Natural killer cell (primary cell): Measurements from ENCODE around the gene APOA1. TPM values are rescaled to one million over a fixed set of nuclear protein-coding genes. Genes with fewer than 3 reads are reported as not detected.

Experiments
- ATAC-seq, 3 donors: fragments of 150-1000 bp in 2 of 3; fragments of 200-7000 bp in 1 of 3; cut with Tn5 transposase; 1 replicate in 1 of 3; 2 replicates in 2 of 3; pipeline ENCODE4 v1.10.0; 2021; ENCODE audit warnings: mild to moderate bottlenecking in 2 of 3, moderate library complexity in 2 of 3
- DNase-seq, 2 donors: peaks; one replicate each; pipeline versions ENCODE4 v3.0.0 to v3.0.0-alpha.2; 2013 to 2021; ENCODE audit warnings: mixed read lengths in 1 of 2
- H3K27ac ChIP-seq: one replicate; pipeline ENCODE4 v1.5.1; 2013; ENCODE audit warnings: mild to moderate bottlenecking, low read length
- H3K27me3 ChIP-seq: one replicate; pipeline ENCODE4 v1.6.1; 2013; ENCODE audit warnings: low read length; ENCODE audit not compliant: control insufficient read depth, insufficient read depth
- H3K36me3 ChIP-seq: one replicate; pipeline ENCODE4 v1.6.1; 2013; ENCODE audit warnings: low read length; ENCODE audit not compliant: control insufficient read depth, insufficient read depth
- H3K4me1 ChIP-seq: one replicate; pipeline ENCODE4 v1.6.1; 2013; ENCODE audit warnings: low read length; ENCODE audit not compliant: control insufficient read depth, insufficient read depth
- H3K4me3 ChIP-seq: one replicate; pipeline ENCODE4 v1.5.1; 2013; ENCODE audit warnings: low read length
- H3K9me3 ChIP-seq: one replicate; pipeline ENCODE4 v1.6.1; 2013; ENCODE audit warnings: low read length; ENCODE audit not compliant: control insufficient read depth, insufficient read depth
- H3K27ac Mint-ChIP-seq, 2 donors: one replicate each; pipeline ENCODE4 v1.8.0; 2022; ENCODE audit warnings: mild to moderate bottlenecking in 2 of 2, mixed read lengths in 2 of 2, moderate library complexity in 1 of 2
- H3K27me3 Mint-ChIP-seq, 2 donors: one replicate each; pipeline ENCODE4 v1.8.0; 2022; ENCODE audit warnings: low read depth in 2 of 2, mixed read lengths in 2 of 2
- H3K36me3 Mint-ChIP-seq: one replicate; pipeline ENCODE4 v1.8.0; 2022; ENCODE audit warnings: mixed read lengths
- H3K4me1 Mint-ChIP-seq, 2 donors: one replicate each; pipeline ENCODE4 v1.8.0; 2022; ENCODE audit warnings: mixed read lengths in 2 of 2
- H3K4me3 Mint-ChIP-seq: one replicate; pipeline ENCODE4 v1.8.0; 2022; ENCODE audit warnings: mild to moderate bottlenecking, moderate library complexity, mixed read lengths
- H3K9me3 Mint-ChIP-seq, 2 donors: one replicate each; pipeline ENCODE4 v1.8.0; 2022; ENCODE audit warnings: mixed read lengths in 2 of 2
- WGBS: methylation state at CpG from one replicate; pipeline ENCODE4 v1.1.7; 2013; ENCODE audit warnings: missing lambda C conversion rate; ENCODE audit not compliant: insufficient coverage; 5-methylcytosine and 5-hydroxymethylcytosine counted together
- intact Hi-C: fragments of 100-400 bp; cut with micrococcal nuclease; formaldehyde crosslinking; loops from one replicate; pipeline ENCODE4 v1.14.2; 2022
- total RNA-seq, 4 donors: library from RNA; stranded (reverse); fragments of 120-200 nt in 1 of 4; gene quantifications; one replicate each; pipeline versions ENCODE4 v1.2.3 to v1.2.4, GENCODE V29; 2013 to 2022
- TF ChIP-seq, protein P1 (sequence below): fragments of 200-600 bp; IDR thresholded peaks from one replicate; pipeline ENCODE4 v1.8.0; 2022; ENCODE audit warnings: antibody characterized with exemption

The APOA1 gene
- total RNA-seq, 3 donors from 2014 or later (not counting 1 experiment from before 2014, with no cell fraction given) = 0.54 to 0.87 TPM; not detected in 1

- H3K27ac ChIP-seq = no peak overlapping the region
- H3K27me3 ChIP-seq = no peaks in the 10 kb centered on the region
- H3K9me3 ChIP-seq = no peaks in the 10 kb centered on the region
- DNase-seq = no peak
- intact Hi-C loops = no loop called here
- Mint-ChIP-seq H3K4me3 (no peak overlapping the region), H3K36me3 (no peaks in the 10 kb centered on the region), H3K27ac (no peak overlapping the region), H3K4me1 (no peaks in the 10 kb centered on the region), H3K9me3 (no peaks in the 10 kb centered on the region), H3K27me3 (peaks cover 0 to 3% of the 10 kb centered on the region in 2 donors)
- 75% methylated on average over 11 of the region's 16 CpGs for WGBS
- TF ChIP-seq, protein P1, sequence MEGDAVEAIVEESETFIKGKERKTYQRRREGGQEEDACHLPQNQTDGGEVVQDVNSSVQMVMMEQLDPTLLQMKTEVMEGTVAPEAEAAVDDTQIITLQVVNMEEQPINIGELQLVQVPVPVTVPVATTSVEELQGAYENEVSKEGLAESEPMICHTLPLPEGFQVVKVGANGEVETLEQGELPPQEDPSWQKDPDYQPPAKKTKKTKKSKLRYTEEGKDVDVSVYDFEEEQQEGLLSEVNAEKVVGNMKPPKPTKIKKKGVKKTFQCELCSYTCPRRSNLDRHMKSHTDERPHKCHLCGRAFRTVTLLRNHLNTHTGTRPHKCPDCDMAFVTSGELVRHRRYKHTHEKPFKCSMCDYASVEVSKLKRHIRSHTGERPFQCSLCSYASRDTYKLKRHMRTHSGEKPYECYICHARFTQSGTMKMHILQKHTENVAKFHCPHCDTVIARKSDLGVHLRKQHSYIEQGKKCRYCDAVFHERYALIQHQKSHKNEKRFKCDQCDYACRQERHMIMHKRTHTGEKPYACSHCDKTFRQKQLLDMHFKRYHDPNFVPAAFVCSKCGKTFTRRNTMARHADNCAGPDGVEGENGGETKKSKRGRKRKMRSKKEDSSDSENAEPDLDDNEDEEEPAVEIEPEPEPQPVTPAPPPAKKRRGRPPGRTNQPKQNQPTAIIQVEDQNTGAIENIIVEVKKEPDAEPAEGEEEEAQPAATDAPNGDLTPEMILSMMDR = no peak
- no peaks in the 10 kb centered on the region for H3K4me1 ChIP-seq
- no peaks in the 10 kb centered on the region for H3K36me3 ChIP-seq
- no peak overlapping the region for H3K4me3 ChIP-seq
- no peak for ATAC-seq
Measured at GRCh38 chr11:116828632-116829524, 8.5 kb downstream of the APOA1 start.

- peaks cover 0 to 3% of the 10 kb centered on the region in 2 donors for H3K27me3 Mint-ChIP-seq
- no peak overlapping the region for H3K27ac Mint-ChIP-seq
- 88% methylated on average over 6 of the region's 6 CpGs for WGBS
- Histone ChIP-seq H3K4me3 (no peak overlapping the region), H3K36me3 (no peaks in the 10 kb centered on the region), H3K27ac (no peak overlapping the region), H3K27me3 (no peaks in the 10 kb centered on the region), H3K4me1 (no peaks in the 10 kb centered on the region), H3K9me3 (no peaks in the 10 kb centered on the region)
- no peak overlapping the region for H3K4me3 Mint-ChIP-seq
- TF ChIP-seq, protein P1 = no peak
- DNase-seq (no peak), ATAC-seq (no peak)
- no peaks in the 10 kb centered on the region for H3K9me3 Mint-ChIP-seq
- no peaks in the 10 kb centered on the region for H3K36me3 Mint-ChIP-seq
- H3K4me1 Mint-ChIP-seq = no peaks in the 10 kb centered on the region
- intact Hi-C loops = no loop called here
Measured at GRCh38 chr11:116827461-116827860, 10.0 kb downstream of the APOA1 start.

- no peaks in the 10 kb centered on the region for H3K9me3 ChIP-seq
- Mint-ChIP-seq H3K36me3 (no peaks in the 10 kb centered on the region), H3K4me3 (no peak overlapping the region), H3K27ac (no peak overlapping the region), H3K9me3 (no peaks in the 10 kb centered on the region), H3K4me1 (no peaks in the 10 kb centered on the region), H3K27me3 (peaks cover 0 to 3% of the 10 kb centered on the region in 2 donors)
- no peak for DNase-seq
- TF ChIP-seq, protein P1 = no peak
- whole genome bisulfite sequencing = 86% methylated on average over 9 of the region's 9 CpGs
- H3K27me3 ChIP-seq = no peaks in the 10 kb centered on the region
- H3K27ac ChIP-seq = no peak overlapping the region
- no peak overlapping the region for H3K4me3 ChIP-seq
- H3K4me1 ChIP-seq = no peaks in the 10 kb centered on the region
- intact Hi-C loops = no loop called here
- peak in 1 of 3 donors; percentile 22 for ATAC-seq
- no peaks in the 10 kb centered on the region for H3K36me3 ChIP-seq
Measured at GRCh38 chr11:116826751-116827431, 10.5 kb downstream of the APOA1 start.
